WTC11 (cell line): ENCODE measurements around the gene ATXN7. TPM values are rescaled to one million over a fixed set of nuclear protein-coding genes. Genes with fewer than 3 reads are reported as not detected.

Experiments
- ATAC-seq: fragments of 200-7000 bp; cut with Tn5 transposase; 2 replicates; pipeline ENCODE4 v1.10.0; 2021; ENCODE audit warnings: mild to moderate bottlenecking, moderate library complexity
- CTCF ChIA-PET: fragments of 300-600 bp; sonication (Branson Sonifier 250); formaldehyde crosslinking; loops from one replicate; lab custom pipeline; 2021; ENCODE audit warnings: antibody characterized with exemption; lab: Charles Lee
- POLR2A ChIA-PET: fragments of 350-600 bp; sonication (Branson Sonifier 250); formaldehyde crosslinking; loops from one replicate; lab custom pipeline; 2021; ENCODE audit warnings: antibody characterized with exemption; lab: Charles Lee
- DNase-seq: peaks from one replicate; pipeline ENCODE4 v3.0.0; 2021; ENCODE audit warnings: low spot score
- H3K27ac Mint-ChIP-seq: 2 replicates; pipeline ENCODE4 v1.8.0; 2021; ENCODE audit warnings: mixed read lengths
- H3K27me3 Mint-ChIP-seq: 2 replicates; pipeline ENCODE4 v1.8.0; 2021; ENCODE audit warnings: low read depth, mild to moderate bottlenecking, moderate library complexity, mixed read lengths
- H3K36me3 Mint-ChIP-seq: 2 replicates; pipeline ENCODE4 v1.8.0; 2021; ENCODE audit warnings: mixed read lengths
- H3K4me1 Mint-ChIP-seq: 2 replicates; pipeline ENCODE4 v1.8.0; 2022; ENCODE audit warnings: mixed read lengths
- H3K4me3 Mint-ChIP-seq: 2 replicates; pipeline ENCODE4 v1.8.0; 2021; ENCODE audit warnings: mild to moderate bottlenecking, moderate library complexity, mixed read lengths
- H3K9me3 Mint-ChIP-seq: 2 replicates; pipeline ENCODE4 v1.8.0; 2021; ENCODE audit warnings: mixed read lengths
- AR ChIP-seq: fragments of 250-450 bp; sonication (Bioruptor Pico); IDR thresholded peaks from 2 replicates; pipeline ENCODE4 v1.9.0; 2021; ENCODE audit warnings: mild to moderate bottlenecking
- ERG ChIP-seq: fragments of 250-450 bp; sonication (Bioruptor Pico); IDR thresholded peaks from 2 replicates; pipeline ENCODE4 v1.8.0; 2021; ENCODE audit warnings: mild to moderate bottlenecking
- ETV6 ChIP-seq: sonication (generic); formaldehyde crosslinking; IDR thresholded peaks from 2 replicates; pipeline ENCODE4 v1.8.1; 2022; ENCODE audit warnings: mild to moderate bottlenecking, missing genetic modification reagents
- FOXK1 ChIP-seq: sonication (generic); formaldehyde crosslinking; IDR thresholded peaks from 2 replicates; pipeline ENCODE4 v1.8.0; 2022; ENCODE audit warnings: mild to moderate bottlenecking, moderate library complexity, missing genetic modification reagents
- OVOL2 ChIP-seq: fragments of 250-450 bp; sonication (Bioruptor Pico); IDR thresholded peaks from 2 replicates; pipeline ENCODE4 v1.9.0; 2021; ENCODE audit warnings: mild to moderate bottlenecking, borderline replicate concordance
- PRRX2 ChIP-seq: fragments of 250-450 bp; sonication (Bioruptor Pico); IDR thresholded peaks from 2 replicates; pipeline ENCODE4 v1.8.0; 2021; ENCODE audit warnings: mild to moderate bottlenecking
- RELA ChIP-seq: sonication (generic); formaldehyde crosslinking; IDR thresholded peaks from 2 replicates; pipeline ENCODE4 v1.8.1; 2022; ENCODE audit warnings: missing genetic modification reagents, mild to moderate bottlenecking, borderline replicate concordance
- SMAD4 ChIP-seq: sonication (generic); formaldehyde crosslinking; IDR thresholded peaks from 2 replicates; pipeline ENCODE4 v1.8.0; 2022; ENCODE audit warnings: mild to moderate bottlenecking, missing genetic modification reagents
- TCF7 ChIP-seq: sonication (generic); formaldehyde crosslinking; IDR thresholded peaks from 2 replicates; pipeline ENCODE4 v1.8.0; 2022; ENCODE audit warnings: mild to moderate bottlenecking, low read depth, missing genetic modification reagents, moderate library complexity
- USF2 ChIP-seq: sonication (generic); formaldehyde crosslinking; IDR thresholded peaks from 2 replicates; pipeline ENCODE4 v1.8.1; 2023; ENCODE audit warnings: mild to moderate bottlenecking, missing genetic modification reagents, moderate library complexity
- ZNF219 ChIP-seq: sonication (generic); formaldehyde crosslinking; IDR thresholded peaks from 2 replicates; pipeline ENCODE4 v1.8.0; 2023; ENCODE audit warnings: missing genetic modification reagents, mild to moderate bottlenecking, borderline replicate concordance
- ZNF512 ChIP-seq: sonication (generic); formaldehyde crosslinking; IDR thresholded peaks from 2 replicates; pipeline ENCODE4 v1.8.1; 2022; ENCODE audit warnings: missing genetic modification reagents, borderline replicate concordance
- ZSCAN18 ChIP-seq: fragments of 250-450 bp; sonication (Bioruptor Pico); IDR thresholded peaks from 2 replicates; pipeline ENCODE4 v2.1.2; 2022; ENCODE audit warnings: mild to moderate bottlenecking, moderate library complexity
- total RNA-seq: library from RNA; stranded (reverse); gene quantifications from 3 replicates; pipeline ENCODE4 v1.2.3, GENCODE V29; 2021

Gene ATXN7
- total RNA-seq, 1 experiment from 2014 or later = 11.7 TPM

GRCh38 chr3:63950698-63951097 is 87.0 kb downstream of the ATXN7 start:
- no peaks in the 10 kb centered on the region; the same call in 1 of the 2 replicates for H3K36me3 Mint-ChIP-seq
- CTCF ChIA-PET = interaction anchor here (1.8 kb wide), 1 partner anchor 12 kb away, joined by 9 read pairs; no protein-coding TSS in a partner anchor

More at GRCh38 chr3:63950698-63951097, 87.0 kb downstream of the ATXN7 start:
- DNase-seq (no peak), ATAC-seq (no peak)
- H3K4me1 Mint-ChIP-seq = peaks cover 44% of the 10 kb centered on the region
- no peaks in the 10 kb centered on the region for H3K9me3 Mint-ChIP-seq
- POLR2A ChIA-PET = no interaction called here
- no peaks in the 10 kb centered on the region for H3K27me3 Mint-ChIP-seq
- no peak overlapping the region for H3K27ac Mint-ChIP-seq
- TF ChIP-seq ERG (CRISPR knock-in tag) (no peak), PRRX2 (CRISPR knock-in tag) (no peak), ZNF512 (CRISPR knock-in tag) (no peak), ZNF219 (CRISPR knock-in tag) (no peak), AR (CRISPR knock-in tag) (no peak), TCF7 (CRISPR knock-in tag) (no peak), RELA (CRISPR knock-in tag) (no peak), ZSCAN18 (no peak), ETV6 (CRISPR knock-in tag) (no peak), FOXK1 (CRISPR knock-in tag) (no peak), OVOL2 (CRISPR knock-in tag) (no peak), SMAD4 (CRISPR knock-in tag) (no peak), USF2 (no peak)
- no peak overlapping the region for H3K4me3 Mint-ChIP-seq
